Calu3 (cell line): ENCODE measurements around the gene DLGAP1. TPM values are rescaled to one million over a fixed set of nuclear protein-coding genes. Genes with fewer than 3 reads are reported as not detected.
"Not testable (repeated sequence)": the region's sequence is repeated elsewhere in the genome, so short reads cannot be mapped to it uniquely, and the experiment has no call there.

Experiments
- BruUV-seq: library from RNA; stranded (reverse); fragments of 400-500 nt; replicated peaks from 2 replicates; lab custom pipeline; 2021; lab: Mats Ljungman, UMichigan
- CTCF ChIA-PET: fragments of 300-600 bp; sonication (Branson Sonifier 250); formaldehyde crosslinking; loops from one replicate; lab custom pipeline; 2022; ENCODE audit warnings: antibody characterized with exemption; lab: Charles Lee
- DNase-seq: peaks from one replicate; pipeline ENCODE4 v3.0.0; 2022
- H3K27ac Mint-ChIP-seq: one replicate; pipeline ENCODE4 v1.8.0; 2022; ENCODE audit warnings: mixed read lengths; ENCODE audit not compliant: unreplicated experiment
- H3K27me3 Mint-ChIP-seq: one replicate; pipeline ENCODE4 v1.8.0; 2022; ENCODE audit warnings: mixed read lengths; ENCODE audit not compliant: unreplicated experiment
- H3K36me3 Mint-ChIP-seq: one replicate; pipeline ENCODE4 v1.8.0; 2022; ENCODE audit warnings: mild to moderate bottlenecking, moderate library complexity, mixed read lengths; ENCODE audit not compliant: insufficient read depth, unreplicated experiment
- H3K4me1 Mint-ChIP-seq: one replicate; pipeline ENCODE4 v1.8.0; 2022; ENCODE audit warnings: mild to moderate bottlenecking, low read depth, mixed read lengths; ENCODE audit not compliant: unreplicated experiment
- H3K4me3 Mint-ChIP-seq: one replicate; pipeline ENCODE4 v1.8.0; 2022; ENCODE audit warnings: mild to moderate bottlenecking, low read depth, moderate library complexity, mixed read lengths; ENCODE audit not compliant: unreplicated experiment
- H3K9me3 Mint-ChIP-seq: one replicate; pipeline ENCODE4 v1.8.0; 2022; ENCODE audit warnings: low read depth, mixed read lengths; ENCODE audit not compliant: unreplicated experiment
- intact Hi-C: fragments of 100-400 bp; cut with micrococcal nuclease; formaldehyde crosslinking; loops from one replicate; pipeline ENCODE4 v1.10.0; 2022; ENCODE audit not compliant: unreplicated experiment
- total RNA-seq: library from RNA; stranded (reverse); gene quantifications from 2 replicates; pipeline ENCODE4 v1.2.3, GENCODE V29; 2022
- TF ChIP-seq, protein P1 (sequence below): fragments of 200-600 bp; IDR thresholded peaks from one replicate; pipeline ENCODE4 v1.8.0; 2022; ENCODE audit warnings: antibody characterized with exemption; ENCODE audit not compliant: unreplicated experiment

DLGAP1 gene
- total RNA-seq, 1 experiment from 2014 or later: 9.0 TPM

DNA sequence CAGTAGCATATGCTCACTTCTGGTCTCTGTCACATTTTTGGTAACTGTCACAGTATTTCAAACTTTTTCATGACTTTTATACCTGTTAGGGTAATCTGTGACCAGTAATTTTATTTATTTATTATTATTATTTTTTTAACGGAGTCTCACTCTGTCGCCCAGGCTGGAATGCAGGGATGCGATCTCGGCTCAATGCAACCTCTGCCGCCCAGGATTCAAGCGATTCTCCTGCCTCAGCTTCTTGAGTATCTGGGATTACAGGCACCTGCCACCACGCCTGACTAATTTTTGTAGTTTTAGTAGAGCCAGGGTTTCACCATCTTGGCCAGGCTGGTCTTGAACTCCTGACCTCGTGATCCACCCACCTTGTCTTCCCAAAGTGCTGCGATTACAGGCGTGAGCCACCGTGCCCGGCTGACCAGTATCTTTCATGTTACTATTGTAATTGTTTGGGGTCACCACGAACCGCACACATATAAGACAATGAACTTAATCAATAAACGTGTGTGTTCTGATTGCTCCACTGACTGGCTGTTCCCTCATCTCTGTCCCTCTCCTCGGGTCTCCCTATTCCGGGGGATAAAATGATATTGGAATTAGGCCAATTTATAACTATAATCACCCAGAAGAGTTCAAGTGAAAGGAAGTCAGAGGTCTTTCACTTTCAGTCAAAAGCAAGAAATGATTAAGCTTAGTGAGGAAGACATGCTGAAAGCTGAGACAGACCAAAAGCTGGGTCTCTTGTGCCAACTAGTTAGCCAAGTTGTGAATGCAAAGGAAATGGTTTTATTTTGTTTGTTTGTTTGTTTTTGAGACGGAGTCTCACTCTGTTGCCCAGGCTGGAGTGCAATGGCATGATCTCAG, 982.2 kb downstream of the DLGAP1 start:
- no peaks in the 10 kb centered on the region for H3K4me1 Mint-ChIP-seq
- no peak for DNase-seq
- no peak overlapping the region for H3K27ac Mint-ChIP-seq
- H3K4me3 Mint-ChIP-seq: no peak overlapping the region
- intact Hi-C loops: no loop called here
- peaks cover 5% of the 10 kb centered on the region for H3K36me3 Mint-ChIP-seq
- CTCF ChIA-PET: interaction anchor here (0.5 to 0.6 kb wide), 2 partner anchors 121 to 545 kb away, joined by 3 read pairs; no protein-coding TSS in a partner anchor
- BruUV-seq: no TSS peak
- TF ChIP-seq, protein P1, sequence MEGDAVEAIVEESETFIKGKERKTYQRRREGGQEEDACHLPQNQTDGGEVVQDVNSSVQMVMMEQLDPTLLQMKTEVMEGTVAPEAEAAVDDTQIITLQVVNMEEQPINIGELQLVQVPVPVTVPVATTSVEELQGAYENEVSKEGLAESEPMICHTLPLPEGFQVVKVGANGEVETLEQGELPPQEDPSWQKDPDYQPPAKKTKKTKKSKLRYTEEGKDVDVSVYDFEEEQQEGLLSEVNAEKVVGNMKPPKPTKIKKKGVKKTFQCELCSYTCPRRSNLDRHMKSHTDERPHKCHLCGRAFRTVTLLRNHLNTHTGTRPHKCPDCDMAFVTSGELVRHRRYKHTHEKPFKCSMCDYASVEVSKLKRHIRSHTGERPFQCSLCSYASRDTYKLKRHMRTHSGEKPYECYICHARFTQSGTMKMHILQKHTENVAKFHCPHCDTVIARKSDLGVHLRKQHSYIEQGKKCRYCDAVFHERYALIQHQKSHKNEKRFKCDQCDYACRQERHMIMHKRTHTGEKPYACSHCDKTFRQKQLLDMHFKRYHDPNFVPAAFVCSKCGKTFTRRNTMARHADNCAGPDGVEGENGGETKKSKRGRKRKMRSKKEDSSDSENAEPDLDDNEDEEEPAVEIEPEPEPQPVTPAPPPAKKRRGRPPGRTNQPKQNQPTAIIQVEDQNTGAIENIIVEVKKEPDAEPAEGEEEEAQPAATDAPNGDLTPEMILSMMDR: no peak
- H3K27me3 Mint-ChIP-seq: no peaks in the 10 kb centered on the region
- no peaks in the 10 kb centered on the region for H3K9me3 Mint-ChIP-seq

DNA sequence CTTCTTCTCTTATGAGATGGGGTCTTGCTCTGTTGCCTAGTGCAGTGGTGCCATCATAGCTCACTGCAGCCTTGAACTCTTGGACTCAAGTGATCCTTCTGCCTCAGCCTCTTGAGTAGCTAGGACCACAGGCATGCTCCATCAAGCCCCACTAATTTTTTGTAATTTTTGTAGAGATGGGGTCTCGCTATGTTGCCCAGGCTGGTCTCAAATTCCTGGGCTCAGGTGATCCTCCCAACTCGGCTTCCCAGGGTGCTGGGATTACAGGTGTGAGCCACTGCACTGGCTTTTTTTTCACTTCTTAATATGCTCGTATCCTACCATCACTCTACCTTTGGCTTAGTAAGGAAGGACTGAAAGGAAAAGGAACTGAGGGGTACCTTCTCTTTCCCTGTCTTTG, 983.0 kb downstream of the DLGAP1 start:
- not testable (repeated sequence) for H3K27ac Mint-ChIP-seq, BruUV-seq

DNA sequence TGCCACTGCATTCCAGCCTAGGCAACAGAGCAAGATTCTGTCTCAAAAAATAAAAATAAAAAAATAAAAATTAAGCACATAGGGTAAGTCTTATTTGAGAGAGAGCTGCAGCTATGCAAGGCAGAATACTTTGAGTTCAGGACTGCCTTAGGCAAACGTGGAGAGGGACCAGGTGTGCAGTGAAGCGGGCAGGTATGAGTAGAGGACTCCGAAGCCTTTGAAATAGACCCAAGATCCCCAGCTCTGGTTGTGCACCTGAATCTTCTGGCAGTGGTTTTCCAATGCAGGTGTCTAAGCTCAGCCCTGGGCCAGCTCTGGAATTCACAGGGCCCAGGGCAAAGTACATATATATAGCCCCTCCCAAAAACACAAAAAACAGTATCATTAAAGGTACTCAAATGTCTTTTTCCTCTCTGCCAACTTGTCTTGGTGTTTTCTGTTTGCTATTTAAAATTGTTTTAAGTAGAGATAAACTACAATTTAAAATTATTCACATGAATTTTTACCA, 983.9 kb downstream of the DLGAP1 start:
- no peak overlapping the region for H3K4me3 Mint-ChIP-seq
- intact Hi-C loops: no loop called here
- H3K4me1 Mint-ChIP-seq: no peaks in the 10 kb centered on the region
- DNase-seq: no peak
- TF ChIP-seq, protein P1: no peak
- BruUV-seq: no TSS peak
- H3K27ac Mint-ChIP-seq: no peak overlapping the region
- no peaks in the 10 kb centered on the region for H3K27me3 Mint-ChIP-seq
- H3K36me3 Mint-ChIP-seq: peaks cover 5% of the 10 kb centered on the region
- no peaks in the 10 kb centered on the region for H3K9me3 Mint-ChIP-seq
- CTCF ChIA-PET: interaction anchor here (0.6 kb wide), 1 partner anchor 123 kb away, joined by 3 read pairs; no protein-coding TSS in a partner anchor

More for the DNA sequence above, 983.0 kb downstream of the DLGAP1 start:
- DNase-seq, H3K27me3 Mint-ChIP-seq, H3K4me3 Mint-ChIP-seq, H3K36me3 Mint-ChIP-seq, H3K4me1 Mint-ChIP-seq, intact Hi-C loops, CTCF ChIA-PET, H3K9me3 Mint-ChIP-seq: not testable (repeated sequence)

DNA sequence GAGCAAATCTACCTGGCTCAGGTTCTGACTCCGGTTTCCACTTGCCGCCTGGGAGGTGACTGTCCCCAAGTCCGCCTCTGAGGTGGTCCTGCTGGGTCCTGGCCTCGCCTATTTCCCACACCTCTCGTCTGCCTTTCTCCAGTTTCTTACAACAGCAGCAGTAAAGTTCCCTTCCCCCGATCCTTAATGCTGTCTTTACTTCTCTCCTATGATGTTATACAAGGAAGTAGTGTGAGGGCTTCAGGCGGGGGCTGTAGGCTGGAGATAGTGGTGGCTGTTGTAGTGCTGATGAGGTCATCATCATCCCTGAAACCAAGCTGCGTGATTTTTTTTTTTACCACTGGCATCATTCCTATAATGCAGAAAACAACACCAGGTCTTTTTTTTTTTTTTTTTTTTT, 986.3 kb downstream of the DLGAP1 start:
- no peak overlapping the region for H3K27ac Mint-ChIP-seq
- H3K27me3 Mint-ChIP-seq: no peaks in the 10 kb centered on the region
- CTCF ChIA-PET: interaction anchor here (1.1 kb wide), 1 partner anchor 10 kb away, joined by 3 read pairs; no protein-coding TSS in a partner anchor
- no peak overlapping the region for H3K4me3 Mint-ChIP-seq
- no TSS peak for BruUV-seq
- TF ChIP-seq, protein P1: no peak
- H3K4me1 Mint-ChIP-seq: no peaks in the 10 kb centered on the region
- H3K36me3 Mint-ChIP-seq: peaks cover 11% of the 10 kb centered on the region
- no peak for DNase-seq
- no peaks in the 10 kb centered on the region for H3K9me3 Mint-ChIP-seq
- intact Hi-C loops: no loop called here
